ENCODE data around the gene NPTN.
"Not testable (repeated sequence)": the region's sequence is repeated elsewhere in the genome, so short reads cannot be mapped to it uniquely, and the experiment has no call there.

NPTN gene

GRCh38 chr15:73570355-73571032, 62.7 kb downstream of the NPTN start:
- DNase-seq: no peak

GRCh38 chr15:73569361-73569760, 63.8 kb downstream of the NPTN start:
- DNase-seq: no peak

GRCh38 chr15:73568564-73569280, 64.5 kb downstream of the NPTN start:
- no peak for DNase-seq

- DNase-seq: no peak
These were observed 66.2 kb downstream of the NPTN start for GRCh38 chr15:73567020-73567419.

GRCh38 chr15:73564255-73564654, 68.9 kb downstream of the NPTN start:
- DNase-seq: no peak

GRCh38 chr15:73560501-73561117, 72.6 kb downstream of the NPTN start:
- peak; percentile 57 for DNase-seq

GRCh38 chr15:73558529-73558928, 74.7 kb downstream of the NPTN start:
- DNase-seq: no peak

GRCh38 chr15:73555080-73555479, 78.1 kb downstream of the NPTN start:
- no peak for DNase-seq

- no peak for DNase-seq
These were observed 83.0 kb downstream of the NPTN start for GRCh38 chr15:73550190-73550589.

- DNase-seq: not testable (repeated sequence)
These were observed 84.3 kb downstream of the NPTN start for GRCh38 chr15:73548925-73549324.

- no peak for DNase-seq
These were observed 91.7 kb downstream of the NPTN start for GRCh38 chr15:73541479-73541878.

GRCh38 chr15:73540161-73540560, 93.0 kb downstream of the NPTN start:
- DNase-seq: no peak

- no peak for DNase-seq
These were observed 93.7 kb downstream of the NPTN start for GRCh38 chr15:73539212-73540128.

- no peak for DNase-seq
These were observed 94.5 kb downstream of the NPTN start for GRCh38 chr15:73538563-73539211.

- DNase-seq: no peak
These were observed 95.1 kb downstream of the NPTN start for GRCh38 chr15:73538123-73538522.

GRCh38 chr15:73530649-73531048, 102.5 kb downstream of the NPTN start:
- no peak for DNase-seq

GRCh38 chr15:73527598-73527997, 105.6 kb downstream of the NPTN start:
- DNase-seq: no peak

- no peak for DNase-seq
These were observed 108.3 kb downstream of the NPTN start for GRCh38 chr15:73524919-73525318.

GRCh38 chr15:73522011-73522410, 111.2 kb downstream of the NPTN start:
- DNase-seq: no peak

GRCh38 chr15:73518876-73519733, 114.1 kb downstream of the NPTN start:
- no peak for DNase-seq

GRCh38 chr15:73518180-73518862, 114.9 kb downstream of the NPTN start:
- no peak for DNase-seq

All from NCI-H2227 treated with DMSO at 0.1 percent for 48 hours (cell line).